SJSA1 (cell line): ENCODE results near the gene TPD52L1. TPM values are rescaled to one million over a fixed set of nuclear protein-coding genes. Genes with fewer than 3 reads are reported as not detected.

Source experiments
- DNase-seq, 2 experiments: peaks; one replicate each; pipeline ENCODE4 v3.0.0-alpha.2; 2015 to 2020; ENCODE audit warnings: low spot score in 2 of 2, low read depth in 1 of 2
- H3K27ac ChIP-seq: fragments of 250-450 bp; sonication (Bioruptor Pico); 2 replicates; pipeline ENCODE4 v1.5.1; 2020; ENCODE audit warnings: mild to moderate bottlenecking, moderate library complexity
- H3K27me3 ChIP-seq: fragments of 250-450 bp; sonication (Bioruptor Pico); replicated peaks from 2 replicates; pipeline ENCODE4 v1.5.1; 2020; ENCODE audit warnings: mild to moderate bottlenecking, moderate library complexity
- H3K36me3 ChIP-seq: fragments of 250-450 bp; sonication (Bioruptor Pico); 2 replicates; pipeline ENCODE4 v1.5.1; 2020; ENCODE audit warnings: mild to moderate bottlenecking
- H3K4me1 ChIP-seq: fragments of 250-450 bp; sonication (Bioruptor Pico); replicated peaks from 2 replicates; pipeline ENCODE4 v1.6.1; 2021; ENCODE audit warnings: mild to moderate bottlenecking
- H3K4me3 ChIP-seq: fragments of 250-450 bp; sonication (Bioruptor Pico); 2 replicates; pipeline ENCODE4 v1.5.1; 2020; ENCODE audit warnings: mild to moderate bottlenecking
- H3K9me3 ChIP-seq: fragments of 250-450 bp; sonication (Bioruptor Pico); replicated peaks from 2 replicates; pipeline ENCODE4 v1.5.1; 2020; ENCODE audit warnings: mild to moderate bottlenecking
- total RNA-seq: library from RNA; depleted of rRNA; stranded (reverse); fragments of >200 nt; shearing (Covaris generic); gene quantifications from 2 replicates; pipeline ENCODE4 v1.2.3, GENCODE V29; 2014

Gene TPD52L1
- total RNA-seq, 1 experiment from 2014 or later = 47.9 TPM

- H3K36me3 ChIP-seq = 0 out of 2 replicates have a peak, but pooled peaks cover 3% of the 10 kb centered on the region
- no peak overlapping the region for H3K4me3 ChIP-seq
- no peak for DNase-seq
- no peaks in the 10 kb centered on the region for H3K27me3 ChIP-seq
- H3K4me1 ChIP-seq = peaks cover 21% of the 10 kb centered on the region
- no peaks in the 10 kb centered on the region for H3K9me3 ChIP-seq
- H3K27ac ChIP-seq = no peak overlapping the region
Measured at GRCh38 chr6:125254321-125254720, 100.7 kb downstream of the TPD52L1 start.

- no peaks in the 10 kb centered on the region for H3K27me3 ChIP-seq
- 0 out of 2 replicates have a peak, but pooled peaks cover 1% of the 10 kb centered on the region for H3K36me3 ChIP-seq
- no peak for DNase-seq
- no peak overlapping the region for H3K27ac ChIP-seq
- H3K4me3 ChIP-seq = no peak overlapping the region
- peaks cover 26% of the 10 kb centered on the region for H3K4me1 ChIP-seq
- no peaks in the 10 kb centered on the region for H3K9me3 ChIP-seq
Measured at GRCh38 chr6:125255201-125255600, 101.6 kb downstream of the TPD52L1 start.

GRCh38 chr6:125257351-125257750, 103.8 kb downstream of the TPD52L1 start:
- peaks cover 32% of the 10 kb centered on the region for H3K4me1 ChIP-seq
- no peaks in the 10 kb centered on the region for H3K9me3 ChIP-seq
- no peak overlapping the region for H3K27ac ChIP-seq
- H3K36me3 ChIP-seq = no peaks in the 10 kb centered on the region
- H3K27me3 ChIP-seq = no peaks in the 10 kb centered on the region
- no peak overlapping the region for H3K4me3 ChIP-seq
- DNase-seq = no peak

GRCh38 chr6:125258651-125259353, 105.2 kb downstream of the TPD52L1 start:
- Histone ChIP-seq H3K4me1 (peaks cover 43% of the 10 kb centered on the region), H3K4me3 (no peak overlapping the region), H3K27me3 (no peaks in the 10 kb centered on the region), H3K27ac (no peak overlapping the region), H3K36me3 (no peaks in the 10 kb centered on the region), H3K9me3 (no peaks in the 10 kb centered on the region)
- no peak for DNase-seq

GRCh38 chr6:125259354-125259736, 105.8 kb downstream of the TPD52L1 start:
- no peaks in the 10 kb centered on the region for H3K27me3 ChIP-seq
- no peaks in the 10 kb centered on the region for H3K9me3 ChIP-seq
- H3K4me1 ChIP-seq = peaks cover 43% of the 10 kb centered on the region
- no peaks in the 10 kb centered on the region for H3K36me3 ChIP-seq
- H3K4me3 ChIP-seq = no peak overlapping the region
- no peak for DNase-seq
- no peak overlapping the region for H3K27ac ChIP-seq

- no peaks in the 10 kb centered on the region for H3K27me3 ChIP-seq
- no peak overlapping the region for H3K4me3 ChIP-seq
- H3K36me3 ChIP-seq = no peaks in the 10 kb centered on the region
- H3K4me1 ChIP-seq = peaks cover 43% of the 10 kb centered on the region
- H3K27ac ChIP-seq = peak overlapping the region; percentile 94
- peak; percentile 75 to 84 for DNase-seq
- no peaks in the 10 kb centered on the region for H3K9me3 ChIP-seq
Measured at GRCh38 chr6:125262016-125263013, 108.7 kb downstream of the TPD52L1 start.

GRCh38 chr6:125264476-125264875, 110.9 kb downstream of the TPD52L1 start:
- no peaks in the 10 kb centered on the region for H3K9me3 ChIP-seq
- no peaks in the 10 kb centered on the region for H3K27me3 ChIP-seq
- no peak for DNase-seq
- no peaks in the 10 kb centered on the region for H3K36me3 ChIP-seq
- H3K4me1 ChIP-seq = peaks cover 38% of the 10 kb centered on the region
- H3K27ac ChIP-seq = no peak overlapping the region
- H3K4me3 ChIP-seq = no peak overlapping the region

- H3K4me1 ChIP-seq = peaks cover 12% of the 10 kb centered on the region
- DNase-seq = no peak
Measured at GRCh38 chr6:125267806-125268523, 114.4 kb downstream of the TPD52L1 start.

GRCh38 chr6:125268765-125269164, 115.2 kb downstream of the TPD52L1 start:
- Histone ChIP-seq H3K4me3 (no peak overlapping the region), H3K27ac (no peak overlapping the region), H3K27me3 (no peaks in the 10 kb centered on the region), H3K4me1 (peaks cover 8% of the 10 kb centered on the region), H3K9me3 (no peaks in the 10 kb centered on the region), H3K36me3 (peaks cover 10% of the 10 kb centered on the region)
- DNase-seq = no peak

More at GRCh38 chr6:125267806-125268523, 114.4 kb downstream of the TPD52L1 start:
- no peaks in the 10 kb centered on the region for H3K9me3 ChIP-seq
- no peak overlapping the region for H3K4me3 ChIP-seq
- H3K36me3 ChIP-seq = peaks cover 3% of the 10 kb centered on the region
- H3K27ac ChIP-seq = no peak overlapping the region
- no peaks in the 10 kb centered on the region for H3K27me3 ChIP-seq

GRCh38 chr6:125269328-125269985, 115.9 kb downstream of the TPD52L1 start:
- Histone ChIP-seq H3K4me3 (no peak overlapping the region), H3K27me3 (no peaks in the 10 kb centered on the region), H3K9me3 (no peaks in the 10 kb centered on the region), H3K4me1 (peaks cover 12% of the 10 kb centered on the region), H3K36me3 (peaks cover 16% of the 10 kb centered on the region), H3K27ac (no peak overlapping the region)
- no peak for DNase-seq

GRCh38 chr6:125270380-125270779, 116.8 kb downstream of the TPD52L1 start:
- Histone ChIP-seq H3K27me3 (no peaks in the 10 kb centered on the region), H3K4me1 (peaks cover 12% of the 10 kb centered on the region)
- no peak for DNase-seq

GRCh38 chr6:125271486-125272159, 118.0 kb downstream of the TPD52L1 start:
- no peak overlapping the region for H3K27ac ChIP-seq
- no peak for DNase-seq

More at GRCh38 chr6:125270380-125270779, 116.8 kb downstream of the TPD52L1 start:
- Histone ChIP-seq H3K4me3 (no peak overlapping the region), H3K9me3 (no peaks in the 10 kb centered on the region), H3K27ac (no peak overlapping the region), H3K36me3 (peaks cover 23% of the 10 kb centered on the region)

More at GRCh38 chr6:125271486-125272159, 118.0 kb downstream of the TPD52L1 start:
- Histone ChIP-seq H3K4me1 (peaks cover 17% of the 10 kb centered on the region), H3K27me3 (no peaks in the 10 kb centered on the region), H3K36me3 (peaks cover 34% of the 10 kb centered on the region), H3K9me3 (no peaks in the 10 kb centered on the region), H3K4me3 (no peak overlapping the region)
